Vagina (tissue), 2 donors: ENCODE data around the gene SCN4B.

Source experiments
- POLR2A ChIP-seq, 2 donors: fragments of 450-650 bp; IDR thresholded peaks; one replicate each; pipeline ENCODE4 v1.6.1; 2017; ENCODE audit warnings: antibody characterized with exemption in 2 of 2, mild to moderate bottlenecking in 2 of 2, moderate library complexity in 2 of 2
- TF ChIP-seq, protein P1 (sequence below), 3 experiments: fragments of 450-650 bp in 2 of 3; fragments of 200-600 bp in 1 of 3; sonication (generic) in 1 of 3; IDR thresholded peaks; one replicate each; pipeline ENCODE4 v1.5.1; 2017 to 2019; ENCODE audit warnings: antibody characterized with exemption in 3 of 3, mild to moderate bottlenecking in 2 of 3, moderate library complexity in 2 of 3

- TF ChIP-seq POLR2A (IDR thresholded peaks at IDR 0.05), result no peak
- TF ChIP-seq, protein P1, sequence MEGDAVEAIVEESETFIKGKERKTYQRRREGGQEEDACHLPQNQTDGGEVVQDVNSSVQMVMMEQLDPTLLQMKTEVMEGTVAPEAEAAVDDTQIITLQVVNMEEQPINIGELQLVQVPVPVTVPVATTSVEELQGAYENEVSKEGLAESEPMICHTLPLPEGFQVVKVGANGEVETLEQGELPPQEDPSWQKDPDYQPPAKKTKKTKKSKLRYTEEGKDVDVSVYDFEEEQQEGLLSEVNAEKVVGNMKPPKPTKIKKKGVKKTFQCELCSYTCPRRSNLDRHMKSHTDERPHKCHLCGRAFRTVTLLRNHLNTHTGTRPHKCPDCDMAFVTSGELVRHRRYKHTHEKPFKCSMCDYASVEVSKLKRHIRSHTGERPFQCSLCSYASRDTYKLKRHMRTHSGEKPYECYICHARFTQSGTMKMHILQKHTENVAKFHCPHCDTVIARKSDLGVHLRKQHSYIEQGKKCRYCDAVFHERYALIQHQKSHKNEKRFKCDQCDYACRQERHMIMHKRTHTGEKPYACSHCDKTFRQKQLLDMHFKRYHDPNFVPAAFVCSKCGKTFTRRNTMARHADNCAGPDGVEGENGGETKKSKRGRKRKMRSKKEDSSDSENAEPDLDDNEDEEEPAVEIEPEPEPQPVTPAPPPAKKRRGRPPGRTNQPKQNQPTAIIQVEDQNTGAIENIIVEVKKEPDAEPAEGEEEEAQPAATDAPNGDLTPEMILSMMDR (IDR thresholded peaks at IDR 0.05), result no peak
Measured at GRCh38 chr11:118146554-118146953, 6.1 kb downstream of the SCN4B start.
